CD14-positive monocyte (primary cell): ENCODE measurements around the gene EIF4A2. TPM values are rescaled to one million over a fixed set of nuclear protein-coding genes. Genes with fewer than 3 reads are reported as not detected.

Source experiments
- DNase-seq, 3 donors: peaks; one replicate each; pipeline ENCODE4 v3.0.0-alpha.2; 2011 to 2022
- H2AFZ ChIP-seq: 2 replicates; pipeline ENCODE4 v1.6.0; 2012; ENCODE audit warnings: mild to moderate bottlenecking, low read depth, low read length, inconsistent platforms; ENCODE audit not compliant: insufficient read depth, poor library complexity, severe bottlenecking
- H3K27ac ChIP-seq, 2 donors: 1 replicate in 1 of 2; 2 replicates in 1 of 2; pipeline ENCODE4 v1.5.1; 2012 to 2013; ENCODE audit warnings: low read length in 2 of 2, control low read depth in 1 of 2, inconsistent platforms in 1 of 2, low read depth in 1 of 2, mild to moderate bottlenecking in 1 of 2
- H3K27me3 ChIP-seq, 2 donors: one replicate each; pipeline versions ENCODE4 v1.6.0 to v1.6.1; 2011 to 2013; ENCODE audit warnings: low read length in 2 of 2; ENCODE audit not compliant: control insufficient read depth in 2 of 2, insufficient read depth in 2 of 2
- H3K36me3 ChIP-seq, 2 donors: replicated peaks in 1 of 2; 1 replicate in 1 of 2; 2 replicates in 1 of 2; pipeline versions ENCODE4 v1.5.1 to v1.6.1; 2012 to 2013; ENCODE audit warnings: low read length in 2 of 2, control low read depth in 1 of 2, inconsistent platforms in 1 of 2, mild to moderate bottlenecking in 1 of 2; ENCODE audit not compliant: insufficient read depth in 2 of 2, control insufficient read depth in 1 of 2
- H3K4me1 ChIP-seq, 2 donors: 1 replicate in 1 of 2; 2 replicates in 1 of 2; pipeline versions ENCODE4 v1.5.1 to v1.6.1; 2012 to 2013; ENCODE audit warnings: low read length in 2 of 2, control low read depth in 1 of 2, inconsistent platforms in 1 of 2, mild to moderate bottlenecking in 1 of 2, moderate library complexity in 1 of 2; ENCODE audit not compliant: insufficient read depth in 2 of 2, control insufficient read depth in 1 of 2
- H3K4me2 ChIP-seq: replicated peaks from 2 replicates; pipeline ENCODE3; 2012; ENCODE audit warnings: low read length, moderate library complexity, mild to moderate bottlenecking; ENCODE audit not compliant: poor library complexity, severe bottlenecking; ENCODE audit errors: extremely low read depth
- H3K4me3 ChIP-seq, 3 experiments: fragments of 200-600 bp in 1 of 3; sonication (generic) in 1 of 3; replicated peaks in 1 of 3; 1 replicate in 2 of 3; 2 replicates in 1 of 3; pipeline ENCODE4 v1.5.1; 2011 to 2013; ENCODE audit warnings: low read length in 3 of 3, mild to moderate bottlenecking in 3 of 3, control low read depth in 2 of 3, low read depth in 2 of 3, inconsistent platforms in 1 of 3, moderate library complexity in 1 of 3
- H3K79me2 ChIP-seq: 2 replicates; pipeline ENCODE4 v1.6.0; 2012; ENCODE audit warnings: mild to moderate bottlenecking, control low read depth, inconsistent platforms, low read length, moderate library complexity; ENCODE audit not compliant: insufficient read depth
- H3K9ac ChIP-seq: 2 replicates; pipeline ENCODE4 v1.6.0; 2017; ENCODE audit warnings: low read length, mild to moderate bottlenecking; ENCODE audit not compliant: insufficient read depth, poor library complexity, severe bottlenecking
- H3K9me3 ChIP-seq, 2 donors: replicated peaks in 1 of 2; 1 replicate in 1 of 2; 2 replicates in 1 of 2; pipeline versions ENCODE4 v1.5.1 to v1.6.1; 2012 to 2013; ENCODE audit warnings: low read length in 2 of 2, control low read depth in 1 of 2; ENCODE audit not compliant: control insufficient read depth in 1 of 2, insufficient read depth in 1 of 2
- H4K20me1 ChIP-seq: 2 replicates; pipeline ENCODE4 v1.6.0; 2012; ENCODE audit warnings: mild to moderate bottlenecking, low read length, control low read depth, moderate library complexity; ENCODE audit not compliant: insufficient read depth
- H3K27ac Mint-ChIP-seq, 7 donors: one replicate each; pipeline ENCODE4 v1.8.0; 2020; ENCODE audit warnings: mild to moderate bottlenecking in 7 of 7, mixed read lengths in 7 of 7, moderate library complexity in 6 of 7, inconsistent platforms in 2 of 7
- H3K27me3 Mint-ChIP-seq, 3 donors: one replicate each; pipeline ENCODE4 v1.8.0; 2021 to 2022; ENCODE audit warnings: low read depth in 3 of 3, mild to moderate bottlenecking in 3 of 3, mixed read lengths in 3 of 3, moderate library complexity in 3 of 3, inconsistent platforms in 1 of 3
- H3K36me3 Mint-ChIP-seq, 2 donors: one replicate each; pipeline ENCODE4 v1.8.0; 2020; ENCODE audit warnings: mixed read lengths in 2 of 2, inconsistent platforms in 1 of 2, mild to moderate bottlenecking in 1 of 2
- H3K4me1 Mint-ChIP-seq: one replicate; pipeline ENCODE4 v1.8.0; 2020; ENCODE audit warnings: mild to moderate bottlenecking, mixed read lengths
- H3K4me3 Mint-ChIP-seq, 2 donors: one replicate each; pipeline ENCODE4 v1.8.0; 2020; ENCODE audit warnings: mild to moderate bottlenecking in 2 of 2, mixed read lengths in 2 of 2, moderate library complexity in 1 of 2
- H3K9me3 Mint-ChIP-seq, 7 donors: one replicate each; pipeline ENCODE4 v1.8.0; 2020 to 2022; ENCODE audit warnings: mixed read lengths in 7 of 7, mild to moderate bottlenecking in 6 of 7, moderate library complexity in 6 of 7, inconsistent platforms in 2 of 7
- CTCF ChIP-seq: fragments of 200-600 bp; IDR thresholded peaks from one replicate; pipeline ENCODE4 v1.8.0; 2022; ENCODE audit warnings: antibody characterized with exemption, mild to moderate bottlenecking
- WGBS: methylation state at CpG from one replicate; pipeline ENCODE4 v1.1.5; 2013; ENCODE audit warnings: missing lambda C conversion rate; ENCODE audit not compliant: insufficient coverage; 5-methylcytosine and 5-hydroxymethylcytosine counted together
- intact Hi-C, 2 donors: fragments of 100-400 bp; cut with micrococcal nuclease; formaldehyde crosslinking; loops; one replicate each; pipeline versions ENCODE4 v1.15.0 to v1.15.1; 2023
- polyA plus RNA-seq, 3 donors: library from polyadenylated mRNA; depleted of rRNA in 1 of 3; unstranded in 2 of 3; stranded (reverse) in 1 of 3; fragments of 300-500 nt in 2 of 3; fragments of >200 nt in 1 of 3; fragmentation: Illumina TruSeq in 2 of 3; gene quantifications; 1 replicate in 2 of 3; 2 replicates in 1 of 3; pipeline ENCODE4 v1.2.3, GENCODE V29; 2012 to 2021

Gene EIF4A2
- polyA plus RNA-seq, 3 donors = 67.0 to 405 (median 73.0) TPM

GRCh38 chr3:186754006-186754405 lies 29.4 kb upstream of the EIF4A2 start:
- peaks cover 2 to 7% (median 3%) of the 10 kb centered on the region in 3 donors for H3K27me3 Mint-ChIP-seq
- H3K27ac Mint-ChIP-seq = no peak overlapping the region
- H3K36me3 Mint-ChIP-seq = no peaks in the 10 kb centered on the region
- H3K4me3 ChIP-seq = no peak overlapping the region
- no peaks in the 10 kb centered on the region for H3K9me3 ChIP-seq
- no peak overlapping the region for H2AFZ ChIP-seq
- H4K20me1 ChIP-seq = no peaks in the 10 kb centered on the region
- no peaks in the 10 kb centered on the region for H3K36me3 ChIP-seq
- no peaks in the 10 kb centered on the region for H3K9me3 Mint-ChIP-seq
- H3K4me1 Mint-ChIP-seq = peaks cover 4% of the 10 kb centered on the region
- no peaks in the 10 kb centered on the region for H3K4me1 ChIP-seq
- H3K4me3 Mint-ChIP-seq = no peak overlapping the region
- no peak overlapping the region for H3K4me2 ChIP-seq
- 63% methylated on average over 3 of the region's 7 CpGs for WGBS
- no peak for DNase-seq
- intact Hi-C loops = no loop called here
- no peak overlapping the region for H3K9ac ChIP-seq
- H3K79me2 ChIP-seq = no peaks in the 10 kb centered on the region
- no peaks in the 10 kb centered on the region for H3K27me3 ChIP-seq
- no peak for TF ChIP-seq CTCF
- no peak overlapping the region for H3K27ac ChIP-seq

- TF ChIP-seq CTCF = no peak
- intact Hi-C loops = no loop called here
- H3K79me2 ChIP-seq = no peaks in the 10 kb centered on the region
- H3K4me1 ChIP-seq = no peaks in the 10 kb centered on the region
- no peaks in the 10 kb centered on the region for H3K36me3 ChIP-seq
- H2AFZ ChIP-seq = no peak overlapping the region
- H3K4me3 ChIP-seq = no peak overlapping the region
- Mint-ChIP-seq H3K4me3 (no peak overlapping the region), H3K9me3 (no peaks in the 10 kb centered on the region), H3K4me1 (peaks cover 4% of the 10 kb centered on the region), H3K27ac (peak overlapping the region in 1 of 7 donors; percentile 23), H3K36me3 (no peaks in the 10 kb centered on the region), H3K27me3 (peaks cover 0 to 3% (median 2%) of the 10 kb centered on the region in 3 donors)
- H3K27ac ChIP-seq = no peak overlapping the region
- H3K9ac ChIP-seq = no peak overlapping the region
- 95% methylated on average over 4 of the region's 5 CpGs for WGBS
- no peaks in the 10 kb centered on the region for H3K27me3 ChIP-seq
- no peaks in the 10 kb centered on the region for H3K9me3 ChIP-seq
- no peaks in the 10 kb centered on the region for H4K20me1 ChIP-seq
- H3K4me2 ChIP-seq = no peak overlapping the region
- no peak for DNase-seq
Measured at GRCh38 chr3:186754871-186755270, 28.5 kb upstream of the EIF4A2 start.
